BE2C (cell line): ENCODE data around the gene ARIH1.

Experiments used
- DNase-seq: peaks from one replicate; pipeline ENCODE4 v3.0.0-alpha.2; 2020
- H3K27me3 ChIP-seq: fragments of 250-450 bp; sonication (Bioruptor Pico); 2 replicates; pipeline ENCODE4 v1.5.1; 2020; ENCODE audit warnings: mild to moderate bottlenecking
- H3K36me3 ChIP-seq: fragments of 250-450 bp; sonication (Bioruptor Pico); 2 replicates; pipeline ENCODE4 v1.5.1; 2020; ENCODE audit warnings: mild to moderate bottlenecking
- H3K4me1 ChIP-seq: fragments of 250-450 bp; sonication (Bioruptor Pico); 2 replicates; pipeline ENCODE4 v1.5.1; 2020
- H3K4me3 ChIP-seq: 2 replicates; pipeline ENCODE4 v1.5.1; 2011; ENCODE audit warnings: low read depth, low read length
- H3K9me3 ChIP-seq: fragments of 250-450 bp; sonication (Bioruptor Pico); 2 replicates; pipeline ENCODE4 v1.5.1; 2020
- TF ChIP-seq, protein P1 (sequence below): IDR thresholded peaks from 2 replicates; pipeline ENCODE4 v1.5.1; 2012; ENCODE audit warnings: mild to moderate bottlenecking, low read depth, low read length

The ARIH1 gene

DNA sequence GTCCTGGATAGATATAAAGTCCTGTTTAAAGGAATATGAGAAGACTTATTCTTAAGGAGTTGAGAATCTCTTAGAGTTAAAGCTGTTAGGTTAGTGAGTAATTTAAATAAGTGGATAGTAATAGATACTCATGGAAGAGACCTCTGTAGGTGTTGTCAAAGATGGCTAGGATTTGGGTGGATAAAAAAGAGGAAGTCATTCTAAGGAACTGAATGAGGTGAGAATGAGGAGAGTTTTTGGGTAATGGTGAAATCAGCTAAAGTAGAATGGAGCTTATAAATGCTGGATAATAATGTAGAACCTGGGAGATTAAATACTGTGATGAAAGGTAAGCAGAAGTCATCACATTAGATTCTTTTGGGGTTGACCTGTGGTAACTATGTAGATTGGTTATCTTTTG is 8.1 kb downstream of the ARIH1 start:
- TF ChIP-seq, protein P1, sequence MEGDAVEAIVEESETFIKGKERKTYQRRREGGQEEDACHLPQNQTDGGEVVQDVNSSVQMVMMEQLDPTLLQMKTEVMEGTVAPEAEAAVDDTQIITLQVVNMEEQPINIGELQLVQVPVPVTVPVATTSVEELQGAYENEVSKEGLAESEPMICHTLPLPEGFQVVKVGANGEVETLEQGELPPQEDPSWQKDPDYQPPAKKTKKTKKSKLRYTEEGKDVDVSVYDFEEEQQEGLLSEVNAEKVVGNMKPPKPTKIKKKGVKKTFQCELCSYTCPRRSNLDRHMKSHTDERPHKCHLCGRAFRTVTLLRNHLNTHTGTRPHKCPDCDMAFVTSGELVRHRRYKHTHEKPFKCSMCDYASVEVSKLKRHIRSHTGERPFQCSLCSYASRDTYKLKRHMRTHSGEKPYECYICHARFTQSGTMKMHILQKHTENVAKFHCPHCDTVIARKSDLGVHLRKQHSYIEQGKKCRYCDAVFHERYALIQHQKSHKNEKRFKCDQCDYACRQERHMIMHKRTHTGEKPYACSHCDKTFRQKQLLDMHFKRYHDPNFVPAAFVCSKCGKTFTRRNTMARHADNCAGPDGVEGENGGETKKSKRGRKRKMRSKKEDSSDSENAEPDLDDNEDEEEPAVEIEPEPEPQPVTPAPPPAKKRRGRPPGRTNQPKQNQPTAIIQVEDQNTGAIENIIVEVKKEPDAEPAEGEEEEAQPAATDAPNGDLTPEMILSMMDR = no peak
- no peak overlapping the region for H3K4me3 ChIP-seq
- no peak for DNase-seq
- H3K36me3 ChIP-seq = peaks cover 28% of the 10 kb centered on the region
- no peaks in the 10 kb centered on the region for H3K9me3 ChIP-seq
- H3K4me1 ChIP-seq = no peaks in the 10 kb centered on the region
- no peaks in the 10 kb centered on the region for H3K27me3 ChIP-seq

DNA sequence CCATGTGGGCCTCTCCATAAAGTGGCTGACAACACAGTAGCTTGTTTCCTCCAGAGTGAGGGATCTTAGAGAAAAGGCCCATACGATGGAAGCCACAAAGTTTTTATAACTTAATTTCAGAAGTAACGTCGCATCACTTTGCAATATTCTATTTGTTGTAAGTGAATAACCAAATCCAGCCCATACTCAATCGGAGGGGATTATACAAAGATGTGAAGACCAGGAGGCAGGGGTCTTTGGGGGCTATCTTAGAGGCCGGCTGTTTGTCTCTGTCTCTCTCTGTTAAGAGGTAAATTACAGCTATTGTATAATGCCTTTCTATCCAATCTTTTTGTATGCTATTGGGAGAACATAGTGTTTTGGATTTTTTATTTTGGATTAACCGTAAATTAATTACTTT is 9.1 kb downstream of the ARIH1 start:
- Histone ChIP-seq H3K4me3 (no peak overlapping the region), H3K9me3 (no peaks in the 10 kb centered on the region), H3K4me1 (no peaks in the 10 kb centered on the region), H3K27me3 (no peaks in the 10 kb centered on the region), H3K36me3 (peaks cover 23% of the 10 kb centered on the region)
- DNase-seq = no peak
- TF ChIP-seq, protein P1 = no peak

DNA sequence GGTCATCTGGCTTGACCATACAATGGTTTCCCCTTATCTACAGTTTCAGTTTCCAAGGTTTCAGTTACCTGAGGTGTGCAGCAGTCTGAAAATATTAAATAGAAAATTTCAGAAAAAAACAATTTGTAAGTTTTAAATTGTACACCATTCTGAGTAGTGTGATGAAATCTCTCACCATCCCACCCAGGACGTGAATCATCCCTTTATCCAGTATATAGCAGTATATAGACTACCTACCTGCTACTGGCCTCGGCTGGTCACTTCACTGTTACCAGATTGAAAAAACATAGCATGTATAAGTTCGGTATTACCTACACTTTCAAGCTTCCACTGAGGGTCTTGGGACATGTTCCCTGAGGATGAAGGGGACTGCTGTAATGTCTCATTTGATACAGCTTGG is 12.0 kb downstream of the ARIH1 start:
- Histone ChIP-seq H3K4me1 (no peaks in the 10 kb centered on the region), H3K4me3 (no peak overlapping the region), H3K9me3 (no peaks in the 10 kb centered on the region), H3K36me3 (peaks cover 4% of the 10 kb centered on the region), H3K27me3 (no peaks in the 10 kb centered on the region)
- TF ChIP-seq, protein P1 = no peak
- DNase-seq = no peak

DNA sequence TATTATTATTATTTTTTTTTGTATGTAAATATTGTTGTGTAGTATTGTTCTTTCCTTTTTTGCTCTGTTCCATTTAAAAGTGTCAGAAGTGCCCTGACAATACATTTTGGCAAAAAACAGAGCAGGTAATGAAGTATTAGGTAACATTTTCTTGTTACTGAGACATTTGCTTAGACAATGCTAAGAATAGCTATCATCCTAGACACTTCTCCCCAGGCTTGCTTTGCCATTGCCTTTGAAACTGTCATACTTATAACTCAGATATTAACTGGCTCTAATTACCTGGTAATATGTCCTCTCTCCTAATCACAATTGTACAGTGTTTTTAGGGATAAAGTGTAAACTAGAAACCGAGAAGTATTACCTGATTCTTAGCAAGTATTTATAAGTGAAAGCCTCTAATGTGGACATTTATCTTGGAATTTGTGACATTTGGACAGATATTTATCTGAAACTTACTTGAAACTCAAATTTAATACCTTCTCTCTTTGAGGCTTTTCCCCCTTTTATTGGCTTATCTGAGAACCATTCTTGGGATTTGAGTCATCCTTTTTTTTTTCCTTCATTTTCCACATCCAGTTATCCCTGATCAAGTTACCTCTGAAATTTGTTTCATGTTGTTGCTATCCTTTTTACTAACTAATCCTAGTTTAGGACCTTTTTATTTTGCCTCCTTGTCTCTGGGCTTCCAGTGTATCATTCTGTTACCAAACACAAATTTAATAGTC is 13.1 kb downstream of the ARIH1 start:
- H3K4me1 ChIP-seq = no peaks in the 10 kb centered on the region
- no peaks in the 10 kb centered on the region for H3K27me3 ChIP-seq
- H3K36me3 ChIP-seq = peaks cover 4% of the 10 kb centered on the region
- H3K4me3 ChIP-seq = no peak overlapping the region
- no peak for DNase-seq
- TF ChIP-seq, protein P1 = no peak
- no peaks in the 10 kb centered on the region for H3K9me3 ChIP-seq

DNA sequence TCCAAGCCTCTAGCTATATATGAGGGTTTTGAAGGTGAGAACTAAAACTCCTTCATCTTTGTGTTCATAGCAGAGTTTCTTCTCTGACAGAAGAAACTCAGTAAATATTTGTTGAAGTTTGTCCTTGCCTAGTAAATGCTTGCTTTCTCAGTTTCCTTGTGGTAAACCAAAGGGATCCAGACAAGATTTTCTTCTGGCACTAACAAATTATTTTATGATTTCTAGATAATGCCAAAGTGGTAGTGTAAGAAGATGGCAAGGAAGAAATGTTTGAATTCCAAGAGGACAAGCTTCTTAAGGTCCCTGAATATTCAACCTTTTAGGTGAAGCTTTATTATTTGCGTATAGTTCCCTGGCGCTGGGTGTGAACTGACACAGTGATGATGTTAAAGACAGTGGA is 14.4 kb downstream of the ARIH1 start:
- Histone ChIP-seq H3K4me1 (no peaks in the 10 kb centered on the region), H3K4me3 (no peak overlapping the region), H3K9me3 (no peaks in the 10 kb centered on the region), H3K36me3 (peaks cover 4% of the 10 kb centered on the region), H3K27me3 (no peaks in the 10 kb centered on the region)
- DNase-seq = no peak
- TF ChIP-seq, protein P1 = no peak

DNA sequence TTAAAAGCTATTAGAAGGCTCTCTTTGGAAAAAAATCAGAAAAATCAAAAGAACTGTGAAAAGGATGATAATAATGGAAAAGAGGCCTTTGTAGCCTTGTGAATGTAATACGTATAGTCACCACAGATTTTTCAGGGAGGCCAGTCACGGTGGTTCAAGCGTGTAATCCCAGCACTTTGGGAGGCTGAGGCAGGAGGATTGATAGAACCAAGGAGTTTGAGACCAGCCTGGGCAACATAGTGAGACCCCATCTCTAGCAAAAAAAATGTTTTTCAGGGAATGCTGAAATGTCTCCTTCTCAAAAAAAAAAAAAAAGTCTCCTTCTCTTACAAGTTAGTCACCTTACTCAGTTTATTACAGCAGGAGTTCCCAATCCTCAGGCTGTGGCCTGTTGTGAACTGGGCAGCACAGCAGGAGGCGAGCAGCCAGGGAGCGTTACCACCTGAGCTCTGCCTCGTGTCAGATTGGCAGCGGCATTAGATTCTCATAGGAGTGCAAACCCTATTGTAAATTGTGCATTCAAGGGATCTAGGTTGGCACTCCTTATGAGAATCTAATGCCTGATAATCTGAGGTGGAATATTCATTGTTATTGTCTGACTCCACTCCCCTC is 15.9 kb downstream of the ARIH1 start:
- no peak for DNase-seq
- TF ChIP-seq, protein P1 = no peak
- no peaks in the 10 kb centered on the region for H3K4me1 ChIP-seq

More for the DNA sequence above, 15.9 kb downstream of the ARIH1 start:
- no peak overlapping the region for H3K4me3 ChIP-seq
- H3K9me3 ChIP-seq = no peaks in the 10 kb centered on the region
- H3K27me3 ChIP-seq = no peaks in the 10 kb centered on the region
- peaks cover under 1% of the 10 kb centered on the region; the same call in 1 of the 2 replicates for H3K36me3 ChIP-seq
